Neural crest cell (in vitro differentiated cells): ENCODE measurements around the gene DISP3. TPM values are rescaled to one million over a fixed set of nuclear protein-coding genes. Genes with fewer than 3 reads are reported as not detected.

Source experiments
- DNase-seq: peaks from one replicate; pipeline ENCODE4 v3.0.0; 2021; ENCODE audit warnings: low read depth, mixed read lengths, low spot score
- H3K27ac Mint-ChIP-seq: one replicate; pipeline ENCODE4 v1.8.0; 2021; ENCODE audit warnings: mild to moderate bottlenecking, mixed read lengths; ENCODE audit not compliant: unreplicated experiment
- H3K27me3 Mint-ChIP-seq: 2 replicates; pipeline ENCODE4 v1.8.0; 2021; ENCODE audit warnings: low read depth, mild to moderate bottlenecking, mixed read lengths
- H3K36me3 Mint-ChIP-seq: 2 replicates; pipeline ENCODE4 v1.8.0; 2021; ENCODE audit warnings: low read depth, mild to moderate bottlenecking, mixed read lengths
- H3K4me1 Mint-ChIP-seq: 2 replicates; pipeline ENCODE4 v1.8.0; 2021; ENCODE audit warnings: mixed read lengths
- H3K4me3 Mint-ChIP-seq: one replicate; pipeline ENCODE4 v1.8.0; 2021; ENCODE audit warnings: mild to moderate bottlenecking, mixed read lengths
- H3K9me3 Mint-ChIP-seq: 2 replicates; pipeline ENCODE4 v1.8.0; 2021; ENCODE audit warnings: mixed read lengths
- total RNA-seq: library from RNA; stranded (reverse); gene quantifications from 2 replicates; pipeline ENCODE4 v1.2.1, GENCODE V29; 2021
- TF ChIP-seq, protein P1 (sequence below): fragments of 200-600 bp; sonication (generic); conservative IDR thresholded peaks from 2 replicates; pipeline ENCODE4 v1.5.0; 2021; ENCODE audit warnings: antibody characterized with exemption, mild to moderate bottlenecking

The DISP3 gene
- total RNA-seq, 1 donor from 2014 or later, result 9.1 TPM

GRCh38 chr1:11505591-11506538, 26.9 kb downstream of the DISP3 start:
- TF ChIP-seq, protein P1, sequence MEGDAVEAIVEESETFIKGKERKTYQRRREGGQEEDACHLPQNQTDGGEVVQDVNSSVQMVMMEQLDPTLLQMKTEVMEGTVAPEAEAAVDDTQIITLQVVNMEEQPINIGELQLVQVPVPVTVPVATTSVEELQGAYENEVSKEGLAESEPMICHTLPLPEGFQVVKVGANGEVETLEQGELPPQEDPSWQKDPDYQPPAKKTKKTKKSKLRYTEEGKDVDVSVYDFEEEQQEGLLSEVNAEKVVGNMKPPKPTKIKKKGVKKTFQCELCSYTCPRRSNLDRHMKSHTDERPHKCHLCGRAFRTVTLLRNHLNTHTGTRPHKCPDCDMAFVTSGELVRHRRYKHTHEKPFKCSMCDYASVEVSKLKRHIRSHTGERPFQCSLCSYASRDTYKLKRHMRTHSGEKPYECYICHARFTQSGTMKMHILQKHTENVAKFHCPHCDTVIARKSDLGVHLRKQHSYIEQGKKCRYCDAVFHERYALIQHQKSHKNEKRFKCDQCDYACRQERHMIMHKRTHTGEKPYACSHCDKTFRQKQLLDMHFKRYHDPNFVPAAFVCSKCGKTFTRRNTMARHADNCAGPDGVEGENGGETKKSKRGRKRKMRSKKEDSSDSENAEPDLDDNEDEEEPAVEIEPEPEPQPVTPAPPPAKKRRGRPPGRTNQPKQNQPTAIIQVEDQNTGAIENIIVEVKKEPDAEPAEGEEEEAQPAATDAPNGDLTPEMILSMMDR, result no peak
- Mint-ChIP-seq H3K36me3 (peaks cover 59% of the 10 kb centered on the region), H3K9me3 (peaks cover 22% of the 10 kb centered on the region), H3K27me3 (no peaks in the 10 kb centered on the region), H3K4me1 (no peaks in the 10 kb centered on the region), H3K4me3 (no peak overlapping the region), H3K27ac (no peak overlapping the region)
- DNase-seq, result no peak

DNA sequence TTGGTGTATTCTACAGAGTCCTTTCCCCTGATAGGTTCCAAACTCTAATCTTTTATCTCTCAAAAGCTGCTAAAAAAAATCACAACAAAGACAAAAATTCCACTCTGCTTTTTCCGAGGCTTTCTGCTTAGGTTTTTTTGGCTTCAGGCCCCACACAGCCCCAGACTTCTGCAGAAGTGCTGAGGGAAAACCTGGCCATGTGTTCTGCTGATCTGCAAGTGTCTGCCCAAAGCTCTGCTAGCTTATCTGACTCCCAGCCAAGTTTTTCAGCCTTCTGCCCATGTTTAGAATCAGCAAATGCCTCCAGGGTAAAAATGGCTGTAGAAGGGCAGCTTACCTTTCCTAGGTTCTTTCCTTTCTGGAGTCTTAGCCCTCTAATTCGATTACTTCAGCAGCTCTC, 28.4 kb downstream of the DISP3 start:
- peaks cover under 1% of the 10 kb centered on the region for H3K27me3 Mint-ChIP-seq
- TF ChIP-seq, protein P1, result no peak
- peaks cover 24% of the 10 kb centered on the region for H3K9me3 Mint-ChIP-seq
- H3K4me3 Mint-ChIP-seq, result no peak overlapping the region
- no peak overlapping the region for H3K27ac Mint-ChIP-seq
- H3K36me3 Mint-ChIP-seq, result peaks cover 64% of the 10 kb centered on the region
- DNase-seq, result no peak
- H3K4me1 Mint-ChIP-seq, result no peaks in the 10 kb centered on the region

GRCh38 chr1:11513681-11514080, 34.7 kb downstream of the DISP3 start:
- Mint-ChIP-seq H3K4me3 (no peak overlapping the region), H3K36me3 (peaks cover 32% of the 10 kb centered on the region), H3K27ac (no peak overlapping the region), H3K4me1 (no peaks in the 10 kb centered on the region), H3K9me3 (peaks cover 10% of the 10 kb centered on the region), H3K27me3 (peaks cover 4% of the 10 kb centered on the region)
- DNase-seq, result no peak
- TF ChIP-seq, protein P1, result no peak

DNA sequence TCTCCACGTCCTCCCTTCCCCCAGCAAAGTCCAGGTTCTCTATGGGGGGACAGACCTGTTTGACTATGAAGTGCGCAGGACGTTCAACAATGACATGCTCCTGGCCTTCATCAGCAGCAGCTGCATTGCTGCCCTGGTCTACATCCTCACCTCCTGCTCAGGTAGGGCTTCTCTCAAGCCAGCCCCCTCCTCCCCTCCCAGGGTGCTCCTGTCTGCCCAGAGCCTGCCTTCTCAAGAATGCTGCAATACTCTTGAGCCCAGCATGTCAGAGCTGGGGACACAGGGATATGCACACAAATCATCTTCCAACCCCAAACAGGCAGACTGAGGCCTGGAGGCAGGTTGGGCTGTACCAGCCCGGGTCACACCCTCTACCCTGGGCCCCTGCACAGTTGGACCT, 35.4 kb downstream of the DISP3 start:
- Mint-ChIP-seq H3K4me1 (no peaks in the 10 kb centered on the region), H3K27ac (no peak overlapping the region), H3K4me3 (no peak overlapping the region), H3K9me3 (peaks cover 8% of the 10 kb centered on the region), H3K36me3 (peaks cover 25% of the 10 kb centered on the region), H3K27me3 (peaks cover 4% of the 10 kb centered on the region)
- no peak for DNase-seq
- TF ChIP-seq, protein P1, result no peak

GRCh38 chr1:11515368-11516300, 36.7 kb downstream of the DISP3 start:
- Mint-ChIP-seq H3K27me3 (peaks cover 4% of the 10 kb centered on the region), H3K9me3 (peaks cover 6% of the 10 kb centered on the region), H3K36me3 (peaks cover 22% of the 10 kb centered on the region), H3K4me1 (no peaks in the 10 kb centered on the region), H3K27ac (peak overlapping the region; percentile 78), H3K4me3 (no peak overlapping the region)
- no peak for DNase-seq
- TF ChIP-seq, protein P1, result no peak
